HEK293T (cell line): ENCODE measurements around the gene MAP2K1.

Source experiments
- FOXM1 ChIP-seq: fragments of 450-650 bp; IDR thresholded peaks from 2 replicates; pipeline ENCODE4 v1.6.1; 2017; ENCODE audit warnings: mild to moderate bottlenecking, borderline replicate concordance
- HDGF ChIP-seq: fragments of 450-650 bp; IDR thresholded peaks from 2 replicates; pipeline ENCODE4 v1.6.1; 2017; ENCODE audit warnings: antibody characterized with exemption, borderline replicate concordance
- SP1 ChIP-seq: fragments of 450-650 bp; IDR thresholded peaks from 2 replicates; pipeline ENCODE4 v1.6.1; 2017
- TARDBP ChIP-seq: fragments of 450-650 bp; IDR thresholded peaks from 2 replicates; pipeline ENCODE4 v1.6.1; 2016

DNA sequence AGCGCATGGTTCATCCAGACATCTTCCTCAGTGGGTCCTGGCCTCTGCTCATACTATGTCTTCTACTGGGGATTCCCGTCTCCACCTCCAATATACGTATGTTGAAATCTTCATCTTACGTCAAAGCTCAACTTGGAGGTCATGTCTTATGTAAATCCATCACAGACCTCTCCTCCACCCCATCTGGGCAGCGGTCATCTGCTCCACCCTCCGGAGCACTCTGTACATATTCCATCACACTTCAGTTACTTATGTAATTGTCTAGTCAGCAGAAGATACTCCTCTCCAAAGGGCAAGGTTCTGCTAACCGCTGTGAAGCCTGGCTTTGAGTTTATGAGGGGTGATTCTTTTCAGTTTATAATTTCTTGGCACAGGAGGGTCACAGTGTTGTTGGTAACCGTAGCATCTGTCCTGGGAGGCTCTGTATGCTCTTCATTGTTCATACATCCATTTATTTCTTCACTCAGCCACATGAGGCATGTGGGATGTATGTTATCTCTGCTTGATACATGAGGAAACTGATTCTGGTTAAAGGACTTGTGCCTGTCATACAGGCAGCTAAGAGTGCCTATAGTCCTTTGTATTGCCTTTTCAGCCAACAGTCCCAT is 22.1 kb downstream of the MAP2K1 start:
- TF ChIP-seq SP1 (no peak), TARDBP (no peak), HDGF (no peak), FOXM1 (no peak)
